ENCODE measurements around the gene KLHL17. TPM values are rescaled to one million over a fixed set of nuclear protein-coding genes. Genes with fewer than 3 reads are reported as not detected.

Gene KLHL17
- 36.8 and 41.6 TPM in 2 replicates for total RNA-seq

GRCh38 chr1:960363-961131, at the start of gene KLHL17:
Gene KLHL17 (plus strand): TSS chr1:960584. CDS start chr1:960694, 110 bp downstream.
- peaks cover 11% of the 10 kb centered on the region for H3K4me1 Mint-ChIP-seq (ENCODE audit: low read depth)
- no peaks in the 10 kb centered on the region for H3K27me3 Mint-ChIP-seq (ENCODE audit: low read depth)
- peak; percentile 72 for DNase-seq (ENCODE audit: low spot score)
- peaks cover 36% of the 10 kb centered on the region for H3K36me3 Mint-ChIP-seq (ENCODE audit: low read depth)
- intact Hi-C loops (cut with micrococcal nuclease), result no loop called here
- peak within 1 kb of the TSS; percentile 99 for H3K4me3 Mint-ChIP-seq (ENCODE audit: low read depth)
- no peaks in the 10 kb centered on the region for H3K9me3 Mint-ChIP-seq
- H3K27ac Mint-ChIP-seq, result peak within 1 kb of the TSS; percentile 68

GRCh38 chr1:910881-911721, 49.3 kb upstream of the KLHL17 start:
- DNase-seq (ENCODE audit: low spot score), result no peak
- no peak overlapping the region for H3K27ac Mint-ChIP-seq
- no peak overlapping the region for H3K4me3 Mint-ChIP-seq (ENCODE audit: low read depth)
- H3K9me3 Mint-ChIP-seq, result no peaks in the 10 kb centered on the region
- no peaks in the 10 kb centered on the region for H3K36me3 Mint-ChIP-seq (ENCODE audit: low read depth)
- intact Hi-C loops (cut with micrococcal nuclease), result no loop called here
- peaks cover 5% of the 10 kb centered on the region for H3K4me1 Mint-ChIP-seq (ENCODE audit: low read depth)
- H3K27me3 Mint-ChIP-seq (ENCODE audit: low read depth), result peaks cover 50% of the 10 kb centered on the region

GRCh38 chr1:911875-912739, 48.3 kb upstream of the KLHL17 start:
- no peak for DNase-seq (ENCODE audit: low spot score)
- intact Hi-C loops (cut with micrococcal nuclease), result no loop called here
- Mint-ChIP-seq H3K9me3 (no peaks in the 10 kb centered on the region), H3K4me3 (ENCODE audit: low read depth) (no peak overlapping the region), H3K36me3 (ENCODE audit: low read depth) (no peaks in the 10 kb centered on the region), H3K27me3 (ENCODE audit: low read depth) (peaks cover 40% of the 10 kb centered on the region), H3K27ac (no peak overlapping the region), H3K4me1 (ENCODE audit: low read depth) (peaks cover 5% of the 10 kb centered on the region)

GRCh38 chr1:912740-913301, 47.6 kb upstream of the KLHL17 start:
- Mint-ChIP-seq H3K9me3 (no peaks in the 10 kb centered on the region), H3K27me3 (ENCODE audit: low read depth) (peaks cover 39% of the 10 kb centered on the region), H3K4me1 (ENCODE audit: low read depth) (peaks cover 5% of the 10 kb centered on the region), H3K4me3 (ENCODE audit: low read depth) (no peak overlapping the region), H3K36me3 (ENCODE audit: low read depth) (no peaks in the 10 kb centered on the region), H3K27ac (no peak overlapping the region)
- intact Hi-C loops (cut with micrococcal nuclease), result no loop called here
- no peak for DNase-seq (ENCODE audit: low spot score)

- Mint-ChIP-seq H3K9me3 (no peaks in the 10 kb centered on the region), H3K27ac (no peak overlapping the region), H3K27me3 (ENCODE audit: low read depth) (peaks cover 35% of the 10 kb centered on the region), H3K36me3 (ENCODE audit: low read depth) (no peaks in the 10 kb centered on the region), H3K4me1 (ENCODE audit: low read depth) (peaks cover 5% of the 10 kb centered on the region), H3K4me3 (ENCODE audit: low read depth) (no peak overlapping the region)
- DNase-seq (ENCODE audit: low spot score), result no peak
- intact Hi-C loops (cut with micrococcal nuclease), result no loop called here
Measured at GRCh38 chr1:913491-914130, 46.8 kb upstream of the KLHL17 start.

GRCh38 chr1:914131-914890, 46.1 kb upstream of the KLHL17 start:
- Mint-ChIP-seq H3K9me3 (no peaks in the 10 kb centered on the region), H3K4me3 (ENCODE audit: low read depth) (no peak overlapping the region), H3K27me3 (ENCODE audit: low read depth) (peaks cover 36% of the 10 kb centered on the region), H3K4me1 (ENCODE audit: low read depth) (peaks cover 5% of the 10 kb centered on the region), H3K36me3 (ENCODE audit: low read depth) (no peaks in the 10 kb centered on the region), H3K27ac (no peak overlapping the region)
- no peak for DNase-seq (ENCODE audit: low spot score)
- intact Hi-C loops (cut with micrococcal nuclease), result no loop called here

GRCh38 chr1:914891-915280, 45.5 kb upstream of the KLHL17 start:
- Mint-ChIP-seq H3K36me3 (ENCODE audit: low read depth) (no peaks in the 10 kb centered on the region), H3K4me1 (ENCODE audit: low read depth) (peaks cover 5% of the 10 kb centered on the region), H3K27me3 (ENCODE audit: low read depth) (peaks cover 36% of the 10 kb centered on the region), H3K4me3 (ENCODE audit: low read depth) (no peak overlapping the region), H3K27ac (no peak overlapping the region), H3K9me3 (no peaks in the 10 kb centered on the region)
- intact Hi-C loops (cut with micrococcal nuclease), result no loop called here
- DNase-seq (ENCODE audit: low spot score), result no peak

GRCh38 chr1:915295-916172, 44.9 kb upstream of the KLHL17 start:
- no peak overlapping the region for H3K27ac Mint-ChIP-seq
- no peaks in the 10 kb centered on the region for H3K9me3 Mint-ChIP-seq
- no peak overlapping the region for H3K4me3 Mint-ChIP-seq (ENCODE audit: low read depth)
- H3K4me1 Mint-ChIP-seq (ENCODE audit: low read depth), result peaks cover 5% of the 10 kb centered on the region
- intact Hi-C loops (cut with micrococcal nuclease), result no loop called here
- H3K36me3 Mint-ChIP-seq (ENCODE audit: low read depth), result no peaks in the 10 kb centered on the region
- H3K27me3 Mint-ChIP-seq (ENCODE audit: low read depth), result peaks cover 38% of the 10 kb centered on the region
- no peak for DNase-seq (ENCODE audit: low spot score)

GRCh38 chr1:916173-917075, 44.0 kb upstream of the KLHL17 start:
- Mint-ChIP-seq H3K27ac (no peak overlapping the region), H3K4me1 (ENCODE audit: low read depth) (peaks cover 5% of the 10 kb centered on the region), H3K9me3 (no peaks in the 10 kb centered on the region), H3K36me3 (ENCODE audit: low read depth) (no peaks in the 10 kb centered on the region), H3K4me3 (ENCODE audit: low read depth) (no peak overlapping the region), H3K27me3 (ENCODE audit: low read depth) (peaks cover 35% of the 10 kb centered on the region)
- intact Hi-C loops (cut with micrococcal nuclease), result no loop called here
- DNase-seq (ENCODE audit: low spot score), result no peak

- DNase-seq (ENCODE audit: low spot score), result no peak
- H3K4me3 Mint-ChIP-seq (ENCODE audit: low read depth), result no peak overlapping the region
- H3K9me3 Mint-ChIP-seq, result no peaks in the 10 kb centered on the region
- no peak overlapping the region for H3K27ac Mint-ChIP-seq
- H3K4me1 Mint-ChIP-seq (ENCODE audit: low read depth), result peaks cover 5% of the 10 kb centered on the region
- H3K36me3 Mint-ChIP-seq (ENCODE audit: low read depth), result no peaks in the 10 kb centered on the region
- H3K27me3 Mint-ChIP-seq (ENCODE audit: low read depth), result peaks cover 36% of the 10 kb centered on the region
- intact Hi-C loops (cut with micrococcal nuclease), result no loop called here
Measured at GRCh38 chr1:917076-917459, 43.3 kb upstream of the KLHL17 start.

Measured in activated T-helper 2 cell treated with anti-CD3 and anti-CD28 coated beads, Interferon-gamma antibody, Interleukin-2, Interleukin-4, amounts not matched to agents 10 μg/mL and 5 μg/mL and 100 μg/mL, durations not matched to agents 14 hours and 24 hours and 36 hours (primary cell).